Measurements from ENCODE around the gene ADAMTS10. TPM values are rescaled to one million over a fixed set of nuclear protein-coding genes. Genes with fewer than 3 reads are reported as not detected.

Gene ADAMTS10
- total and polyA plus RNA-seq, 2 of the 8 experiments (the other 6 are each of a cell fraction or from before 2014, with no cell fraction given) = 6.9 to 17.4 TPM

GRCh38 chr19:8605514-8605913, 5.0 kb downstream of the ADAMTS10 start (continued):
- no peak for TF ChIP-seq CHD7 (IDR thresholded peaks at IDR 0.05; ENCODE audit: insufficient replicate concordance, low read length)
- TF ChIP-seq JUND (IDR thresholded peaks at IDR 0.05; ENCODE audit: low read length) = no peak
- TF ChIP-seq NANOG (IDR thresholded peaks at IDR 0.05; ENCODE audit: insufficient read depth, low read depth, low read length, poor library complexity, severe bottlenecking) = no peak
- TF ChIP-seq RXRA (IDR thresholded peaks at IDR 0.05; ENCODE audit: insufficient read depth, low read depth, low read length) = no peak
- TF ChIP-seq SP2 (IDR thresholded peaks at IDR 0.05; ENCODE audit: low read length) = no peak
- TF ChIP-seq CHD1 (IDR thresholded peaks at IDR 0.05; ENCODE audit: low read depth, low read length) = no peak
